GM19467 (cell line): Measurements from ENCODE around the gene IRF9.

ENCODE experiments used
- ATAC-seq: cut with Tn5 transposase; IDR thresholded peaks from one replicate; pipeline ENCODE4 v1.9.1; 2021; ENCODE audit warnings: mild to moderate bottlenecking, moderate library complexity; ENCODE audit not compliant: unreplicated experiment

IRF9 gene

GRCh38 chr14:24176599-24176998 is 15.5 kb downstream of the IRF9 start:
- no peak for ATAC-seq

- no peak for ATAC-seq
These were observed 16.2 kb downstream of the IRF9 start for GRCh38 chr14:24177041-24177825.

- no peak for ATAC-seq
These were observed 16.8 kb downstream of the IRF9 start for GRCh38 chr14:24177891-24178290.

GRCh38 chr14:24178399-24179178 is 17.5 kb downstream of the IRF9 start:
- ATAC-seq = no peak

GRCh38 chr14:24179294-24179960 is 18.4 kb downstream of the IRF9 start:
- ATAC-seq = no peak

GRCh38 chr14:24179961-24180796 is 19.1 kb downstream of the IRF9 start:
- no peak for ATAC-seq

- ATAC-seq = no peak
These were observed 20.5 kb downstream of the IRF9 start for GRCh38 chr14:24181371-24182077.

GRCh38 chr14:24182110-24182882 is 21.2 kb downstream of the IRF9 start:
- ATAC-seq = no peak

- ATAC-seq = no peak
These were observed 22.0 kb downstream of the IRF9 start for GRCh38 chr14:24183014-24183481.

- ATAC-seq = no peak
These were observed 23.3 kb downstream of the IRF9 start for GRCh38 chr14:24184104-24184970.

- no peak for ATAC-seq
These were observed 24.0 kb downstream of the IRF9 start for GRCh38 chr14:24185026-24185425.

- no peak for ATAC-seq
These were observed 24.7 kb downstream of the IRF9 start for GRCh38 chr14:24185741-24186140.

GRCh38 chr14:24186831-24187538 is 25.9 kb downstream of the IRF9 start:
- no peak for ATAC-seq

GRCh38 chr14:24187539-24187915 is 26.5 kb downstream of the IRF9 start:
- ATAC-seq = no peak

- ATAC-seq = peak; percentile 77
These were observed 27.4 kb downstream of the IRF9 start, which contains the start of gene IPO4 for GRCh38 chr14:24188251-24189058. TSS of gene IPO4 (minus strand) at chr14:24188816. CDS start at chr14:24188787, 29 bp downstream.

- ATAC-seq = no peak
These were observed 28.0 kb downstream of the IRF9 start for GRCh38 chr14:24189059-24189375.

GRCh38 chr14:24189460-24189859 is 28.4 kb downstream of the IRF9 start:
- no peak for ATAC-seq
